ENCODE data around the gene SLC44A5.

Gene SLC44A5

GRCh38 chr1:75587692-75588091 is 23.2 kb downstream of the SLC44A5 start:
- no peaks in the 10 kb centered on the region for H3K9me3 ChIP-seq (ENCODE audit: control insufficient read depth, insufficient read depth, low read length)
- H3K9ac ChIP-seq (ENCODE audit: low read depth, low read length): no peak overlapping the region
- H3K4me1 ChIP-seq (ENCODE audit: control insufficient read depth, insufficient read depth, low read length): peaks cover 2% of the 10 kb centered on the region
- H3K27me3 ChIP-seq (ENCODE audit: control insufficient read depth, insufficient read depth, low read length): no peaks in the 10 kb centered on the region
- H3K36me3 ChIP-seq (ENCODE audit: control insufficient read depth, insufficient read depth, low read length): no peaks in the 10 kb centered on the region
- no peak overlapping the region for H3K4me3 ChIP-seq (ENCODE audit: low read depth, low read length)

- Histone ChIP-seq H3K4me1 (ENCODE audit: control insufficient read depth, insufficient read depth, low read length) (no peaks in the 10 kb centered on the region), H3K9me3 (ENCODE audit: control insufficient read depth, insufficient read depth, low read length) (no peaks in the 10 kb centered on the region), H3K4me3 (ENCODE audit: low read depth, low read length) (no peak overlapping the region), H3K9ac (ENCODE audit: low read depth, low read length) (no peak overlapping the region), H3K27me3 (ENCODE audit: control insufficient read depth, insufficient read depth, low read length) (no peaks in the 10 kb centered on the region), H3K36me3 (ENCODE audit: control insufficient read depth, insufficient read depth, low read length) (no peaks in the 10 kb centered on the region)
These were observed 27.6 kb downstream of the SLC44A5 start for GRCh38 chr1:75583282-75583681.

GRCh38 chr1:75582725-75583261 is 28.1 kb downstream of the SLC44A5 start:
- Histone ChIP-seq H3K9me3 (ENCODE audit: control insufficient read depth, insufficient read depth, low read length) (no peaks in the 10 kb centered on the region), H3K9ac (ENCODE audit: low read depth, low read length) (no peak overlapping the region), H3K4me3 (ENCODE audit: low read depth, low read length) (no peak overlapping the region), H3K4me1 (ENCODE audit: control insufficient read depth, insufficient read depth, low read length) (no peaks in the 10 kb centered on the region), H3K27me3 (ENCODE audit: control insufficient read depth, insufficient read depth, low read length) (no peaks in the 10 kb centered on the region), H3K36me3 (ENCODE audit: control insufficient read depth, insufficient read depth, low read length) (no peaks in the 10 kb centered on the region)

GRCh38 chr1:75579046-75579445 is 31.9 kb downstream of the SLC44A5 start:
- no peaks in the 10 kb centered on the region for H3K9me3 ChIP-seq (ENCODE audit: control insufficient read depth, insufficient read depth, low read length)

GRCh38 chr1:75575837-75576236 is 35.1 kb downstream of the SLC44A5 start:
- no peak overlapping the region for H3K9ac ChIP-seq (ENCODE audit: low read depth, low read length)
- H3K4me3 ChIP-seq (ENCODE audit: low read depth, low read length): no peak overlapping the region
- no peaks in the 10 kb centered on the region for H3K36me3 ChIP-seq (ENCODE audit: control insufficient read depth, insufficient read depth, low read length)
- no peaks in the 10 kb centered on the region for H3K27me3 ChIP-seq (ENCODE audit: control insufficient read depth, insufficient read depth, low read length)
- H3K9me3 ChIP-seq (ENCODE audit: control insufficient read depth, insufficient read depth, low read length): no peaks in the 10 kb centered on the region
- H3K4me1 ChIP-seq (ENCODE audit: control insufficient read depth, insufficient read depth, low read length): no peaks in the 10 kb centered on the region

More at GRCh38 chr1:75579046-75579445, 31.9 kb downstream of the SLC44A5 start:
- Histone ChIP-seq H3K36me3 (ENCODE audit: control insufficient read depth, insufficient read depth, low read length) (no peaks in the 10 kb centered on the region), H3K4me1 (ENCODE audit: control insufficient read depth, insufficient read depth, low read length) (no peaks in the 10 kb centered on the region), H3K4me3 (ENCODE audit: low read depth, low read length) (no peak overlapping the region), H3K9ac (ENCODE audit: low read depth, low read length) (no peak overlapping the region), H3K27me3 (ENCODE audit: control insufficient read depth, insufficient read depth, low read length) (no peaks in the 10 kb centered on the region)

- H3K4me3 ChIP-seq (ENCODE audit: low read depth, low read length): no peak overlapping the region
These were observed 43.7 kb downstream of the SLC44A5 start for GRCh38 chr1:75567191-75567590.

GRCh38 chr1:75559800-75560199 is 51.1 kb downstream of the SLC44A5 start:
- Histone ChIP-seq H3K9ac (ENCODE audit: low read depth, low read length) (no peak overlapping the region), H3K4me1 (ENCODE audit: control insufficient read depth, insufficient read depth, low read length) (no peaks in the 10 kb centered on the region), H3K9me3 (ENCODE audit: control insufficient read depth, insufficient read depth, low read length) (no peaks in the 10 kb centered on the region), H3K27me3 (ENCODE audit: control insufficient read depth, insufficient read depth, low read length) (no peaks in the 10 kb centered on the region), H3K36me3 (ENCODE audit: control insufficient read depth, insufficient read depth, low read length) (no peaks in the 10 kb centered on the region), H3K4me3 (ENCODE audit: low read depth, low read length) (no peak overlapping the region)

More at GRCh38 chr1:75567191-75567590, 43.7 kb downstream of the SLC44A5 start:
- no peak overlapping the region for H3K9ac ChIP-seq (ENCODE audit: low read depth, low read length)
- no peaks in the 10 kb centered on the region for H3K36me3 ChIP-seq (ENCODE audit: control insufficient read depth, insufficient read depth, low read length)
- no peaks in the 10 kb centered on the region for H3K27me3 ChIP-seq (ENCODE audit: control insufficient read depth, insufficient read depth, low read length)
- H3K4me1 ChIP-seq (ENCODE audit: control insufficient read depth, insufficient read depth, low read length): no peaks in the 10 kb centered on the region
- H3K9me3 ChIP-seq (ENCODE audit: control insufficient read depth, insufficient read depth, low read length): no peaks in the 10 kb centered on the region

GRCh38 chr1:75559136-75559535 is 51.8 kb downstream of the SLC44A5 start:
- H3K9ac ChIP-seq (ENCODE audit: low read depth, low read length): no peak overlapping the region
- H3K27me3 ChIP-seq (ENCODE audit: control insufficient read depth, insufficient read depth, low read length): no peaks in the 10 kb centered on the region
- no peaks in the 10 kb centered on the region for H3K4me1 ChIP-seq (ENCODE audit: control insufficient read depth, insufficient read depth, low read length)
- no peaks in the 10 kb centered on the region for H3K9me3 ChIP-seq (ENCODE audit: control insufficient read depth, insufficient read depth, low read length)
- H3K36me3 ChIP-seq (ENCODE audit: control insufficient read depth, insufficient read depth, low read length): no peaks in the 10 kb centered on the region
- H3K4me3 ChIP-seq (ENCODE audit: low read depth, low read length): no peak overlapping the region

- Histone ChIP-seq H3K27me3 (ENCODE audit: control insufficient read depth, insufficient read depth, low read length) (no peaks in the 10 kb centered on the region), H3K9me3 (ENCODE audit: control insufficient read depth, insufficient read depth, low read length) (no peaks in the 10 kb centered on the region), H3K4me3 (ENCODE audit: low read depth, low read length) (no peak overlapping the region), H3K9ac (ENCODE audit: low read depth, low read length) (no peak overlapping the region), H3K36me3 (ENCODE audit: control insufficient read depth, insufficient read depth, low read length) (no peaks in the 10 kb centered on the region), H3K4me1 (ENCODE audit: control insufficient read depth, insufficient read depth, low read length) (no peaks in the 10 kb centered on the region)
These were observed 56.0 kb downstream of the SLC44A5 start for GRCh38 chr1:75554870-75555269.

GRCh38 chr1:75554181-75554580 is 56.7 kb downstream of the SLC44A5 start:
- Histone ChIP-seq H3K9ac (ENCODE audit: low read depth, low read length) (no peak overlapping the region), H3K36me3 (ENCODE audit: control insufficient read depth, insufficient read depth, low read length) (no peaks in the 10 kb centered on the region), H3K27me3 (ENCODE audit: control insufficient read depth, insufficient read depth, low read length) (no peaks in the 10 kb centered on the region), H3K4me1 (ENCODE audit: control insufficient read depth, insufficient read depth, low read length) (no peaks in the 10 kb centered on the region), H3K4me3 (ENCODE audit: low read depth, low read length) (no peak overlapping the region), H3K9me3 (ENCODE audit: control insufficient read depth, insufficient read depth, low read length) (no peaks in the 10 kb centered on the region)

- Histone ChIP-seq H3K4me3 (ENCODE audit: low read depth, low read length) (no peak overlapping the region), H3K36me3 (ENCODE audit: control insufficient read depth, insufficient read depth, low read length) (no peaks in the 10 kb centered on the region), H3K27me3 (ENCODE audit: control insufficient read depth, insufficient read depth, low read length) (no peaks in the 10 kb centered on the region), H3K9me3 (ENCODE audit: control insufficient read depth, insufficient read depth, low read length) (no peaks in the 10 kb centered on the region), H3K9ac (ENCODE audit: low read depth, low read length) (no peak overlapping the region), H3K4me1 (ENCODE audit: control insufficient read depth, insufficient read depth, low read length) (no peaks in the 10 kb centered on the region)
These were observed 60.4 kb downstream of the SLC44A5 start for GRCh38 chr1:75550559-75550958.

- Histone ChIP-seq H3K9ac (ENCODE audit: low read depth, low read length) (no peak overlapping the region), H3K4me1 (ENCODE audit: control insufficient read depth, insufficient read depth, low read length) (no peaks in the 10 kb centered on the region), H3K9me3 (ENCODE audit: control insufficient read depth, insufficient read depth, low read length) (no peaks in the 10 kb centered on the region), H3K27me3 (ENCODE audit: control insufficient read depth, insufficient read depth, low read length) (no peaks in the 10 kb centered on the region), H3K4me3 (ENCODE audit: low read depth, low read length) (no peak overlapping the region), H3K36me3 (ENCODE audit: control insufficient read depth, insufficient read depth, low read length) (no peaks in the 10 kb centered on the region)
These were observed 62.0 kb downstream of the SLC44A5 start for GRCh38 chr1:75548721-75549480.
